Gastrocnemius medialis (tissue), 4 donors: Measurements from ENCODE around the gene TLE7.

ENCODE experiments used
- POLR2A ChIP-seq, 2 donors: fragments of 450-650 bp; IDR thresholded peaks; one replicate each; pipeline ENCODE4 v1.6.1; 2017; ENCODE audit warnings: antibody characterized with exemption in 2 of 2, mild to moderate bottlenecking in 2 of 2, moderate library complexity in 2 of 2
- TF ChIP-seq, protein P1 (sequence below), 5 experiments: fragments of 450-650 bp in 3 of 5; fragments of 200-600 bp in 2 of 5; sonication (generic) in 2 of 5; IDR thresholded peaks in 4 of 5; conservative IDR thresholded peaks in 1 of 5; 1 replicate in 4 of 5; 2 replicates in 1 of 5; pipeline ENCODE4 v1.5.1; 2016 to 2019; ENCODE audit warnings: antibody characterized with exemption in 5 of 5, mild to moderate bottlenecking in 3 of 5, moderate library complexity in 3 of 5

DNA sequence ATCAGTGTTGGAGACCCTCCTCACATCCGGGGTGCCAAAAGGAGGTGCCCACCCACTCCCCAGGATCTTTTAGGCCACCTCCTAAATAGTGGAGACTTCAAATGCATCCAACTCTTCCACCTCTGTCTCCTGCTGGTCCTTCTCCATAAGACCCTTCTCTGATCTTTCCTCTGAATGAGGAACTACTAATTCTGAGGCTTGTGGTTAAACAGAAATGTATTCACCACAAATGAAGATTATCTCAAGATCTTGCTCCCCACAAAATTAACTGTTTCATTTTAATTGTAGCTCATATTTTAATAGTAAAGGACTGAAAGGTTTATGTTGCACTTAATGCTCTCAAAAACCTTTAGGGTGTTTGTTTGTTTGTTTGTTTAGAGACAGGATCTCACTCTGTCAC lies 34.1 kb downstream of the TLE7 start:
- TF ChIP-seq, protein P1, sequence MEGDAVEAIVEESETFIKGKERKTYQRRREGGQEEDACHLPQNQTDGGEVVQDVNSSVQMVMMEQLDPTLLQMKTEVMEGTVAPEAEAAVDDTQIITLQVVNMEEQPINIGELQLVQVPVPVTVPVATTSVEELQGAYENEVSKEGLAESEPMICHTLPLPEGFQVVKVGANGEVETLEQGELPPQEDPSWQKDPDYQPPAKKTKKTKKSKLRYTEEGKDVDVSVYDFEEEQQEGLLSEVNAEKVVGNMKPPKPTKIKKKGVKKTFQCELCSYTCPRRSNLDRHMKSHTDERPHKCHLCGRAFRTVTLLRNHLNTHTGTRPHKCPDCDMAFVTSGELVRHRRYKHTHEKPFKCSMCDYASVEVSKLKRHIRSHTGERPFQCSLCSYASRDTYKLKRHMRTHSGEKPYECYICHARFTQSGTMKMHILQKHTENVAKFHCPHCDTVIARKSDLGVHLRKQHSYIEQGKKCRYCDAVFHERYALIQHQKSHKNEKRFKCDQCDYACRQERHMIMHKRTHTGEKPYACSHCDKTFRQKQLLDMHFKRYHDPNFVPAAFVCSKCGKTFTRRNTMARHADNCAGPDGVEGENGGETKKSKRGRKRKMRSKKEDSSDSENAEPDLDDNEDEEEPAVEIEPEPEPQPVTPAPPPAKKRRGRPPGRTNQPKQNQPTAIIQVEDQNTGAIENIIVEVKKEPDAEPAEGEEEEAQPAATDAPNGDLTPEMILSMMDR (IDR thresholded peaks at IDR 0.05 in 4 of 5, conservative IDR thresholded peaks at IDR 0.05 in 1 of 5) = no peak
- TF ChIP-seq POLR2A (IDR thresholded peaks at IDR 0.05) = no peak
